K562 (cell line): Measurements from ENCODE around the gene UBAC2. TPM values are rescaled to one million over a fixed set of nuclear protein-coding genes. Genes with fewer than 3 reads are reported as not detected.
A peak's percentile ranks its signal among the peaks of the same experiment; 100 is the strongest.

ENCODE experiments used
- ARID3A ChIP-seq: IDR thresholded peaks from 2 replicates; pipeline ENCODE4 v1.6.1; 2012; ENCODE audit warnings: low read depth, low read length, improper control_type of control experiment, borderline replicate concordance
- CBFA2T2 ChIP-seq: fragments of 450-650 bp; conservative IDR thresholded peaks from 2 replicates; pipeline ENCODE4 v1.6.1; 2017; ENCODE audit warnings: mild to moderate bottlenecking
- CBFA2T3 ChIP-seq: fragments of 450-650 bp; IDR thresholded peaks from 2 replicates; pipeline ENCODE4 v1.6.1; 2017
- MEIS2 ChIP-seq: fragments of 450-650 bp; IDR thresholded peaks from 2 replicates; pipeline ENCODE4 v1.6.1; 2014; ENCODE audit warnings: mild to moderate bottlenecking; ENCODE audit not compliant: partially characterized antibody
- RBM39 ChIP-seq: fragments of 200-400 bp; formaldehyde crosslinking; optimal IDR thresholded peaks from 2 replicates; pipeline ENCODE3; 2018; ENCODE audit warnings: low read depth, low read length
- TBL1XR1 ChIP-seq, 2 experiments: IDR thresholded peaks; 2 replicates each; pipeline ENCODE4 v1.6.1; 2012; ENCODE audit warnings: improper control_type of control experiment in 2 of 2, low read length in 2 of 2, mild to moderate bottlenecking in 1 of 2
- U2AF2 ChIP-seq: fragments of 200-400 bp; formaldehyde crosslinking; optimal IDR thresholded peaks from 2 replicates; pipeline ENCODE3; 2017; ENCODE audit warnings: low read depth, mild to moderate bottlenecking, low read length
- ZBTB8A ChIP-seq: fragments of 450-650 bp; IDR thresholded peaks from 2 replicates; pipeline ENCODE4 v1.6.1; 2018; ENCODE audit warnings: mild to moderate bottlenecking, moderate library complexity; ENCODE audit not compliant: partially characterized antibody
- polyA plus RNA-seq, 8 experiments: library from polyadenylated mRNA; depleted of rRNA in 4 of 8; stranded (reverse) in 5 of 8; unstranded in 3 of 8; fragments of >200 nt; fragmentation: Nextera tagmentation in 2 of 8; fragmentation: Illumina TruSeq in 1 of 8; extraction: Ambion mirVana in 2 of 8; extraction: Trizol in 1 of 8; gene quantifications; 2 replicates each; pipeline versions ENCODE4 v1.2.1 to v1.2.3, GENCODE V29; 2011 to 2014; ENCODE audit warnings: inconsistent platforms in 1 of 8, missing spikeins in 1 of 8
- total RNA-seq, 7 experiments: library from RNA; depleted of rRNA in 6 of 7; stranded (reverse); fragments of >200 nt in 6 of 7; fragmentation: Illumina TruSeq in 2 of 7; extraction: Trizol in 2 of 7; gene quantifications; 2 replicates each; pipeline versions ENCODE4 v1.2.1 to v1.2.3, GENCODE V29; 2011 to 2021; ENCODE audit warnings: low replicate concordance in 1 of 7
- TF ChIP-seq, protein P1 (sequence below): fragments of 450-650 bp; IDR thresholded peaks from 2 replicates; pipeline ENCODE4 v1.6.1; 2016; ENCODE audit warnings: mild to moderate bottlenecking, moderate library complexity

Gene UBAC2
- total and polyA plus RNA-seq, 9 of the 15 experiments (the other 6 are each of a cell fraction or from before 2014, with no cell fraction given) = 6.0 to 84.1 (median 32.3) TPM

DNA sequence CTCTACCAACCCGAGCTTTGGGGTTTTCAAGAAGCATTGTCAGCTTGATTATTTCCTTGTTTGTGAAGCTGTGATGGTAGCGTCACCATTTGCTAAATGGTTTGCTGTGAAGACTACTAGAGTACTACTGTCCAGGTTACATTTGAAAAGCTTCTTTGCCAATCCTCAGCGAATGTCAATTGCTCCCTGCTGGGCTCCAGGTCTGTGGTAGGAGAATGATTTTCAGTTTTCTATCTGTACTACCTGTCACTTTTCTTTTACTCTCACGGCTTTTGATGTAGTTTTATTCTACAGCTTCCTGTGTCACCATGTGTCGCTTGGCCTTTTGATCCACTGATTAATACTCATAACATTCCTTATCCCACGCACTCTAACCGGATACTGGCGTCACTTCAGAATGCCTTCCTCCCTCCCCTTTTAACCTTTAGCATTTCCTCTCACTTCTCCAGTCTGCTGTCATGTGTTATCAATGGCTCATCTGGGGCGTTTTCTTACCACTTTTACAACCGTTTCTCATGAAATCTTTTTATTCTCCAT, 114.1 kb downstream of the UBAC2 start (continued):
- peak; percentile 91; the same call in 1 of the 2 replicates for TF ChIP-seq ARID3A
- peak; percentile 70 for TF ChIP-seq MEIS2
- TF ChIP-seq ZBTB8A = no peak
- TF ChIP-seq RBM39 = no peak
- TF ChIP-seq, protein P1, sequence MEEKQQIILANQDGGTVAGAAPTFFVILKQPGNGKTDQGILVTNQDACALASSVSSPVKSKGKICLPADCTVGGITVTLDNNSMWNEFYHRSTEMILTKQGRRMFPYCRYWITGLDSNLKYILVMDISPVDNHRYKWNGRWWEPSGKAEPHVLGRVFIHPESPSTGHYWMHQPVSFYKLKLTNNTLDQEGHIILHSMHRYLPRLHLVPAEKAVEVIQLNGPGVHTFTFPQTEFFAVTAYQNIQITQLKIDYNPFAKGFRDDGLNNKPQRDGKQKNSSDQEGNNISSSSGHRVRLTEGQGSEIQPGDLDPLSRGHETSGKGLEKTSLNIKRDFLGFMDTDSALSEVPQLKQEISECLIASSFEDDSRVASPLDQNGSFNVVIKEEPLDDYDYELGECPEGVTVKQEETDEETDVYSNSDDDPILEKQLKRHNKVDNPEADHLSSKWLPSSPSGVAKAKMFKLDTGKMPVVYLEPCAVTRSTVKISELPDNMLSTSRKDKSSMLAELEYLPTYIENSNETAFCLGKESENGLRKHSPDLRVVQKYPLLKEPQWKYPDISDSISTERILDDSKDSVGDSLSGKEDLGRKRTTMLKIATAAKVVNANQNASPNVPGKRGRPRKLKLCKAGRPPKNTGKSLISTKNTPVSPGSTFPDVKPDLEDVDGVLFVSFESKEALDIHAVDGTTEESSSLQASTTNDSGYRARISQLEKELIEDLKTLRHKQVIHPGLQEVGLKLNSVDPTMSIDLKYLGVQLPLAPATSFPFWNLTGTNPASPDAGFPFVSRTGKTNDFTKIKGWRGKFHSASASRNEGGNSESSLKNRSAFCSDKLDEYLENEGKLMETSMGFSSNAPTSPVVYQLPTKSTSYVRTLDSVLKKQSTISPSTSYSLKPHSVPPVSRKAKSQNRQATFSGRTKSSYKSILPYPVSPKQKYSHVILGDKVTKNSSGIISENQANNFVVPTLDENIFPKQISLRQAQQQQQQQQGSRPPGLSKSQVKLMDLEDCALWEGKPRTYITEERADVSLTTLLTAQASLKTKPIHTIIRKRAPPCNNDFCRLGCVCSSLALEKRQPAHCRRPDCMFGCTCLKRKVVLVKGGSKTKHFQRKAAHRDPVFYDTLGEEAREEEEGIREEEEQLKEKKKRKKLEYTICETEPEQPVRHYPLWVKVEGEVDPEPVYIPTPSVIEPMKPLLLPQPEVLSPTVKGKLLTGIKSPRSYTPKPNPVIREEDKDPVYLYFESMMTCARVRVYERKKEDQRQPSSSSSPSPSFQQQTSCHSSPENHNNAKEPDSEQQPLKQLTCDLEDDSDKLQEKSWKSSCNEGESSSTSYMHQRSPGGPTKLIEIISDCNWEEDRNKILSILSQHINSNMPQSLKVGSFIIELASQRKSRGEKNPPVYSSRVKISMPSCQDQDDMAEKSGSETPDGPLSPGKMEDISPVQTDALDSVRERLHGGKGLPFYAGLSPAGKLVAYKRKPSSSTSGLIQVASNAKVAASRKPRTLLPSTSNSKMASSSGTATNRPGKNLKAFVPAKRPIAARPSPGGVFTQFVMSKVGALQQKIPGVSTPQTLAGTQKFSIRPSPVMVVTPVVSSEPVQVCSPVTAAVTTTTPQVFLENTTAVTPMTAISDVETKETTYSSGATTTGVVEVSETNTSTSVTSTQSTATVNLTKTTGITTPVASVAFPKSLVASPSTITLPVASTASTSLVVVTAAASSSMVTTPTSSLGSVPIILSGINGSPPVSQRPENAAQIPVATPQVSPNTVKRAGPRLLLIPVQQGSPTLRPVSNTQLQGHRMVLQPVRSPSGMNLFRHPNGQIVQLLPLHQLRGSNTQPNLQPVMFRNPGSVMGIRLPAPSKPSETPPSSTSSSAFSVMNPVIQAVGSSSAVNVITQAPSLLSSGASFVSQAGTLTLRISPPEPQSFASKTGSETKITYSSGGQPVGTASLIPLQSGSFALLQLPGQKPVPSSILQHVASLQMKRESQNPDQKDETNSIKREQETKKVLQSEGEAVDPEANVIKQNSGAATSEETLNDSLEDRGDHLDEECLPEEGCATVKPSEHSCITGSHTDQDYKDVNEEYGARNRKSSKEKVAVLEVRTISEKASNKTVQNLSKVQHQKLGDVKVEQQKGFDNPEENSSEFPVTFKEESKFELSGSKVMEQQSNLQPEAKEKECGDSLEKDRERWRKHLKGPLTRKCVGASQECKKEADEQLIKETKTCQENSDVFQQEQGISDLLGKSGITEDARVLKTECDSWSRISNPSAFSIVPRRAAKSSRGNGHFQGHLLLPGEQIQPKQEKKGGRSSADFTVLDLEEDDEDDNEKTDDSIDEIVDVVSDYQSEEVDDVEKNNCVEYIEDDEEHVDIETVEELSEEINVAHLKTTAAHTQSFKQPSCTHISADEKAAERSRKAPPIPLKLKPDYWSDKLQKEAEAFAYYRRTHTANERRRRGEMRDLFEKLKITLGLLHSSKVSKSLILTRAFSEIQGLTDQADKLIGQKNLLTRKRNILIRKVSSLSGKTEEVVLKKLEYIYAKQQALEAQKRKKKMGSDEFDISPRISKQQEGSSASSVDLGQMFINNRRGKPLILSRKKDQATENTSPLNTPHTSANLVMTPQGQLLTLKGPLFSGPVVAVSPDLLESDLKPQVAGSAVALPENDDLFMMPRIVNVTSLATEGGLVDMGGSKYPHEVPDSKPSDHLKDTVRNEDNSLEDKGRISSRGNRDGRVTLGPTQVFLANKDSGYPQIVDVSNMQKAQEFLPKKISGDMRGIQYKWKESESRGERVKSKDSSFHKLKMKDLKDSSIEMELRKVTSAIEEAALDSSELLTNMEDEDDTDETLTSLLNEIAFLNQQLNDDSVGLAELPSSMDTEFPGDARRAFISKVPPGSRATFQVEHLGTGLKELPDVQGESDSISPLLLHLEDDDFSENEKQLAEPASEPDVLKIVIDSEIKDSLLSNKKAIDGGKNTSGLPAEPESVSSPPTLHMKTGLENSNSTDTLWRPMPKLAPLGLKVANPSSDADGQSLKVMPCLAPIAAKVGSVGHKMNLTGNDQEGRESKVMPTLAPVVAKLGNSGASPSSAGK = peak; percentile 22; the same call in 1 of the 2 replicates
- no peak for TF ChIP-seq U2AF2
- peak; percentile 74 for TF ChIP-seq CBFA2T3
- peak; percentile 31; the same call in 1 of the 2 replicates for TF ChIP-seq CBFA2T2
- TF ChIP-seq TBL1XR1 (IDR thresholded peaks at IDR 0.05; ENCODE audit: low read length in 2 of 2) = peak in 1 of 2 experiments; percentile 15; a peak in 1 of 4 replicates
